Sigmoid colon (tissue), 4 donors: ENCODE results near the gene NR6A1.

Source experiments
- EP300 ChIP-seq, 4 donors: sonication (generic); formaldehyde crosslinking; IDR thresholded peaks; one replicate each; pipeline ENCODE4 v1.6.1; 2017; ENCODE audit warnings: antibody characterized with exemption in 4 of 4
- POLR2A ChIP-seq, 2 donors: fragments of 450-650 bp; IDR thresholded peaks; one replicate each; pipeline ENCODE4 v1.6.1; 2016; ENCODE audit warnings: antibody characterized with exemption in 2 of 2, mild to moderate bottlenecking in 2 of 2, moderate library complexity in 2 of 2
- POLR2AphosphoS5 ChIP-seq, 4 donors: sonication (generic); formaldehyde crosslinking; IDR thresholded peaks; one replicate each; pipeline ENCODE4 v1.6.1; 2017; ENCODE audit warnings: antibody characterized with exemption in 4 of 4
- TF ChIP-seq, protein P1 (sequence below), 4 experiments: fragments of 450-650 bp in 3 of 4; fragments of 200-600 bp in 1 of 4; IDR thresholded peaks; one replicate each; pipeline ENCODE4 v1.5.1; 2016 to 2019; ENCODE audit warnings: antibody characterized with exemption in 4 of 4, mild to moderate bottlenecking in 3 of 4, moderate library complexity in 2 of 4

DNA sequence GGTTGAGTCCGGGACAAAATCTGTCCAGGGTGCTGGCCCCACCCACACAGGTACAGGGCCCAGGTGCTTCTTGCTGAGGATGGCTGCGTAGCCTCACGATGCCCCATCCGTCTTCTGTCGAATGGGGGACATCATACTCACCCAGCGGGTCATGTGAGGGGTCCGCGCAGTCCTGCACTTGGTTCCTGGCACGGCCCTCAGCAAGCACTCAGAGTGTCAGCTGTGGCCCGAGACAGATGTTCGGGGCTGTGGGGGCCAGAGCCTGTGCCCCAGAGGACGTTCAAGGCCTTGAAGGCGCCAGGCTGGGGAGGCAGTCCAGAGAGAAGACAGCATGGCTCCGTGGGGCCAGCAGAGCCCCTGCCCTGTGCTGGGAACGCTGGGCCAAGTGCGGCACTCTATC lies 291.7 kb downstream of the NR6A1 start:
- TF ChIP-seq, protein P1, sequence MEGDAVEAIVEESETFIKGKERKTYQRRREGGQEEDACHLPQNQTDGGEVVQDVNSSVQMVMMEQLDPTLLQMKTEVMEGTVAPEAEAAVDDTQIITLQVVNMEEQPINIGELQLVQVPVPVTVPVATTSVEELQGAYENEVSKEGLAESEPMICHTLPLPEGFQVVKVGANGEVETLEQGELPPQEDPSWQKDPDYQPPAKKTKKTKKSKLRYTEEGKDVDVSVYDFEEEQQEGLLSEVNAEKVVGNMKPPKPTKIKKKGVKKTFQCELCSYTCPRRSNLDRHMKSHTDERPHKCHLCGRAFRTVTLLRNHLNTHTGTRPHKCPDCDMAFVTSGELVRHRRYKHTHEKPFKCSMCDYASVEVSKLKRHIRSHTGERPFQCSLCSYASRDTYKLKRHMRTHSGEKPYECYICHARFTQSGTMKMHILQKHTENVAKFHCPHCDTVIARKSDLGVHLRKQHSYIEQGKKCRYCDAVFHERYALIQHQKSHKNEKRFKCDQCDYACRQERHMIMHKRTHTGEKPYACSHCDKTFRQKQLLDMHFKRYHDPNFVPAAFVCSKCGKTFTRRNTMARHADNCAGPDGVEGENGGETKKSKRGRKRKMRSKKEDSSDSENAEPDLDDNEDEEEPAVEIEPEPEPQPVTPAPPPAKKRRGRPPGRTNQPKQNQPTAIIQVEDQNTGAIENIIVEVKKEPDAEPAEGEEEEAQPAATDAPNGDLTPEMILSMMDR (IDR thresholded peaks at IDR 0.05): no peak
- no peak for TF ChIP-seq POLR2AphosphoS5 (IDR thresholded peaks at IDR 0.05)
- no peak for TF ChIP-seq POLR2A (IDR thresholded peaks at IDR 0.05)
- TF ChIP-seq EP300 (IDR thresholded peaks at IDR 0.05): no peak
